Neutrophil (primary cell): ENCODE data around the gene TOR1AIP2.

Experiments
- H3K27ac ChIP-seq: fragments of 200-600 bp; sonication (generic); 2 replicates; pipeline ENCODE4 v1.5.1; 2016; ENCODE audit warnings: mild to moderate bottlenecking, moderate library complexity
- H3K27me3 ChIP-seq: fragments of 200-600 bp; sonication (generic); 2 replicates; pipeline ENCODE4 v1.6.0; 2016; ENCODE audit warnings: mild to moderate bottlenecking
- H3K36me3 ChIP-seq: fragments of 200-600 bp; sonication (generic); 2 replicates; pipeline ENCODE4 v1.5.1; 2017
- H3K4me1 ChIP-seq, 2 experiments: fragments of 200-600 bp in 1 of 2; sonication (generic) in 1 of 2; 1 replicate in 1 of 2; 2 replicates in 1 of 2; pipeline versions ENCODE4 v1.5.1 to v1.6.1; 2013 to 2016; ENCODE audit warnings: low read depth in 1 of 2, low read length in 1 of 2, mild to moderate bottlenecking in 1 of 2, moderate library complexity in 1 of 2; ENCODE audit not compliant: control insufficient read depth in 1 of 2, insufficient read depth in 1 of 2
- H3K4me3 ChIP-seq, 2 experiments: fragments of 200-600 bp in 1 of 2; sonication (generic) in 1 of 2; 1 replicate in 1 of 2; 2 replicates in 1 of 2; pipeline ENCODE4 v1.5.1; 2013 to 2016; ENCODE audit warnings: low read depth in 1 of 2, low read length in 1 of 2, mild to moderate bottlenecking in 1 of 2, moderate library complexity in 1 of 2
- H3K9me3 ChIP-seq: fragments of 200-600 bp; sonication (generic); 2 replicates; pipeline ENCODE4 v1.5.1; 2016
- TF ChIP-seq, protein P1 (sequence below): fragments of 200-600 bp; sonication (generic); IDR thresholded peaks from 2 replicates; pipeline ENCODE4 v1.5.1; 2016; ENCODE audit warnings: antibody characterized with exemption

Gene TOR1AIP2

DNA sequence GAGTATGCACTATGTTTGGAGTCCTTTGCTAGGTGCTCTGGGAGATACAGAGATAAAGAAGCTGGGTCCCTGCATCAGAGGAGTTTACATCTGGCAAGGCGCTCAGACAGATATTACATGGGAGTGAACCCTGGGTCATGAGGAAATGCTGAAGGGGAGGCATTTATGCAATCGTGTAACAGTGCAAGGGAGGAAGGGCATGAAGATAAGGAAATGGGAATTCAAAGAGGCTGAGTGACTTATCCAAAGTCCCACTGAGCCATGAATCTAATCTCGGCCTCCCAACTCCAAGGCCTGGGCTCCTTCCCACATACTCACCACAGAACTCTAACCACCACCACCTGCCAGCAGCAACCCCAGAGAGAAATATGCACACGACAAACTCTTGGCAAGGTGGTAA is 82.9 kb downstream of the TOR1AIP2 start:
- Histone ChIP-seq H3K4me3 (no peak overlapping the region), H3K9me3 (no peaks in the 10 kb centered on the region), H3K27me3 (no peaks in the 10 kb centered on the region), H3K36me3 (no peaks in the 10 kb centered on the region), H3K27ac (no peak overlapping the region), H3K4me1 (no peaks in the 10 kb centered on the region)
- TF ChIP-seq, protein P1, sequence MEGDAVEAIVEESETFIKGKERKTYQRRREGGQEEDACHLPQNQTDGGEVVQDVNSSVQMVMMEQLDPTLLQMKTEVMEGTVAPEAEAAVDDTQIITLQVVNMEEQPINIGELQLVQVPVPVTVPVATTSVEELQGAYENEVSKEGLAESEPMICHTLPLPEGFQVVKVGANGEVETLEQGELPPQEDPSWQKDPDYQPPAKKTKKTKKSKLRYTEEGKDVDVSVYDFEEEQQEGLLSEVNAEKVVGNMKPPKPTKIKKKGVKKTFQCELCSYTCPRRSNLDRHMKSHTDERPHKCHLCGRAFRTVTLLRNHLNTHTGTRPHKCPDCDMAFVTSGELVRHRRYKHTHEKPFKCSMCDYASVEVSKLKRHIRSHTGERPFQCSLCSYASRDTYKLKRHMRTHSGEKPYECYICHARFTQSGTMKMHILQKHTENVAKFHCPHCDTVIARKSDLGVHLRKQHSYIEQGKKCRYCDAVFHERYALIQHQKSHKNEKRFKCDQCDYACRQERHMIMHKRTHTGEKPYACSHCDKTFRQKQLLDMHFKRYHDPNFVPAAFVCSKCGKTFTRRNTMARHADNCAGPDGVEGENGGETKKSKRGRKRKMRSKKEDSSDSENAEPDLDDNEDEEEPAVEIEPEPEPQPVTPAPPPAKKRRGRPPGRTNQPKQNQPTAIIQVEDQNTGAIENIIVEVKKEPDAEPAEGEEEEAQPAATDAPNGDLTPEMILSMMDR, result no peak

DNA sequence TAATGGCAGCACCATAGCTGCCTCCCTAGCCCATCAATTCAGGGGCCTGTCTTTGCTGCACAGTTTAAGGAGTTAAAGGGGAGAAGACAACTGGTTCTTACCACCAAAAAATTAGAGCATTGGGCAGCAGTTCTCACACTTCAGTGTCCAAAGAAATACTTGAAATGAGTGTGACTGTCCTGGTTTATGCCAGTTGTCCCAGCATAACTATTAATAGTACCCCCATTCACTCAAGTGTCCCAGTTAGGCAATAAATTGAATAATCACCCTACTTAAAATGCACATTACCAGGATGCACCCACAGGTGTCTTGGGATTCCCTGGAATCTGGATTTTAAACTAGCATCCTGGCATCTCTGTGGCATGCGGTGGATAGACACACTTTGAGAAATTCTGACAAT is 83.5 kb downstream of the TOR1AIP2 start:
- H3K27ac ChIP-seq, result no peak overlapping the region
- H3K4me1 ChIP-seq, result no peaks in the 10 kb centered on the region
- H3K4me3 ChIP-seq, result no peak overlapping the region
- no peaks in the 10 kb centered on the region for H3K9me3 ChIP-seq
- TF ChIP-seq, protein P1, result no peak
- H3K36me3 ChIP-seq, result no peaks in the 10 kb centered on the region
- H3K27me3 ChIP-seq, result no peaks in the 10 kb centered on the region

DNA sequence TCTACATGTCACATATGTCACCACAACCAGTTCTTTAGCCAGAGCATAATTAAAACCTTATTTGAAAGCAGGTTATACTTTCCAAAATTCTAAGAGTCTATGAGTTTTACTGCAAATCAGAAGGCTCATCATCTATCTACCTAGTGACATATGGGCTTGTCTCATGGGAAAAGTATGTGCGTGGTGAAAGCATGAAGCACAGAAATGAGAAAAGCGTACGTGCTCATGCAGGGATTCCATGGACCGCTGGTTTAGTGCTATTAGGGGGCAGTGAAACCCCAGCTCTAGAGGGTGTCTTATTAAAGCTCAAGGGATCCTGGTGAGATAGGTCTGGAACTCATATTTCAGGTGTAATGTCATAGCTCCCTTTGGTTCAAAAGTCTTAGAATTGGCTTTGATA is 84.3 kb downstream of the TOR1AIP2 start:
- H3K4me1 ChIP-seq, result no peaks in the 10 kb centered on the region
- H3K4me3 ChIP-seq, result no peak overlapping the region
- no peaks in the 10 kb centered on the region for H3K27me3 ChIP-seq
- H3K27ac ChIP-seq, result no peak overlapping the region
- H3K36me3 ChIP-seq, result no peaks in the 10 kb centered on the region
- TF ChIP-seq, protein P1, result no peak
- no peaks in the 10 kb centered on the region for H3K9me3 ChIP-seq
